Activated T-helper 1 cell treated with anti-CD3 and anti-CD28 coated beads, Interleukin-2, amount 50 U/mL, for 16 hours (primary cell): ENCODE results near the gene RTN4RL1.
"Not testable (repeated sequence)": the region's sequence is repeated elsewhere in the genome, so short reads cannot be mapped to it uniquely, and the experiment has no call there.

Source experiments
- DNase-seq, 2 donors: peaks; one replicate each; pipeline ENCODE4 v3.0.0-alpha.2; 2020; ENCODE audit warnings: low read depth in 1 of 2, low spot score in 1 of 2

Gene RTN4RL1

GRCh38 chr17:1897105-1897656 is 128.0 kb downstream of the RTN4RL1 start:
- DNase-seq, result no peak

GRCh38 chr17:1896243-1897104 is 128.7 kb downstream of the RTN4RL1 start:
- no peak for DNase-seq

- DNase-seq, result not testable (repeated sequence)
Measured at GRCh38 chr17:1895479-1895878, 129.7 kb downstream of the RTN4RL1 start.

DNA sequence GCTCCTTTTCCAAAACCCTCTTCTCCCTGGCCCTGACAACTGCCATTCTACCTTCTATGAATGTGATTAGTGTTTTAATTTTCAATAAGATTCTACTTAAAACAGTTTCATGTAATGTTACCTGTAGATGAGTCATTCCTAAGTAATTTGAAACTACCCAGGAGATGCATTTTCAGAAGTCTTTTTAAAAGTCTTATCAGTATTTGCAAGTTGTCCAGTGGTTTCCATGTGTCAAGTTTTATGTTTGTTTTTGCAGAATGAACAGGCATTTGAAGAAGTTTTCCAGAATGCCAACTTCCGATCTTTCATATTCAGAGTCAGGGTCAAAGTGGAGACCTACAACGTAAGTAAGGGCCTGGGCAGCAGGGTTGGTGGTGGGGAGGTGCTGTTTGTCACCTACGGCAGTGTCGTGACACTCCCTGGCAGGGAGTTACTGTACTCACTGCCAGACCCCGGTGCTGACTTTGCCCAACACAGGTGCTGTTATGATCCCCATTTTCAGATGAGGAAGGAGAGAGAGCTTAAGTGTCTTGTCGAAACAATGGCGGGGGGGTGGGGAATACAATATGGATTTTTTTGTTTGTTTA is 130.3 kb downstream of the RTN4RL1 start:
- DNase-seq, result no peak

GRCh38 chr17:1890758-1891450 is 134.2 kb downstream of the RTN4RL1 start:
- DNase-seq, result no peak

DNA sequence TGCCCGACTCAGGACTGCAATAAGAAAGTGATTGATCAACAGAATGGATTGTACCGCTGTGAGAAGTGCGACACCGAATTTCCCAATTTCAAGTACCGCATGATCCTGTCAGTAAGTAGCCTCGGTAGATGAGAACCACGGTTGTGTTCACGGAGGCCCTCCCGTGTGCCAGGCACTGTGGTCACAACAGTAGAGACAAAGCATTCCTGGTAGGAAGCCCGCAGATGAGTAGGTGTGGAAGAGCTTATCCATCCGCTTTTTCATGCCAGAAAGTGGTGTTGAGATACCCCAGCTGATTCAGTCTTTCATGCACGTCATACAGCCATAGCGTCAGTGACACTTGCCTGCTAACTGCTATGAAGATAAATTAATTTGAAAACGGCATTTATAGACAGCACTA is 136.4 kb downstream of the RTN4RL1 start:
- DNase-seq, result no peak
